NT2/D1 (cell line): ENCODE measurements around the gene RSRC1.

Experiments
- SUZ12 ChIP-seq: IDR thresholded peaks from 2 replicates; pipeline ENCODE4 v1.6.1; 2011; ENCODE audit not compliant: insufficient read length, insufficient read depth; ENCODE audit errors: extremely low read depth
- YY1 ChIP-seq: IDR thresholded peaks from 2 replicates; pipeline ENCODE4 v1.6.1; 2011; ENCODE audit not compliant: insufficient read length, insufficient read depth
- ZNF274 ChIP-seq: IDR thresholded peaks from 2 replicates; pipeline ENCODE4 v1.6.1; 2011; ENCODE audit warnings: mild to moderate bottlenecking, low read depth, low read length

DNA sequence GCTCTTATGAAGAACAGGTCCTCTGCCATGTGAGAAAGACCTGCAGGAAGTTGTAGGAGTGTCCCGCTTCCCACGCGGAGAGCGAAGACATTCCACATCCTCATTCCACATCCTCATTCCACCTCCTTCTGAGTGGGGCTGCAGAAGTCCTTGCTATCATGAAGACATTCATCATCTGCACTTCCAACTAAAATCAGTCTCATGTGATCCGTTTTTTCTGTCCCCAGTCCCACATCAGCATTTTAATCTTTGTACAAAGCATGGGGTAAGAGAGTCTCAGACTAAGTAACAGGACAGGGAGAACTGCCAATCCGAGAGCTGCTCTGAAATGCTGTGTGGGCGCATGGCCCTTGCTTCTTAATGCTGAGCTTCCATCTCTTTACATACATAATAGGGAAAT is 227.2 kb downstream of the RSRC1 start:
- TF ChIP-seq YY1 (no peak), SUZ12 (no peak), ZNF274 (no peak)
